Tibial artery (tissue), 4 donors: ENCODE results near the gene SRSF4.
"Not testable (repeated sequence)": the region's sequence is repeated elsewhere in the genome, so short reads cannot be mapped to it uniquely, and the experiment has no call there.

ENCODE experiments used
- DNase-seq, 2 donors: peaks; one replicate each; pipeline ENCODE4 v3.0.0-alpha.2; 2019
- H3K27ac ChIP-seq, 2 donors: fragments of 200-600 bp; sonication (generic) in 1 of 2; 1 replicate in 1 of 2; 2 replicates in 1 of 2; pipeline ENCODE4 v1.5.1; 2018 to 2019; ENCODE audit warnings: mild to moderate bottlenecking in 1 of 2
- H3K27me3 ChIP-seq, 2 donors: fragments of 200-600 bp; sonication (generic) in 1 of 2; one replicate each; pipeline versions ENCODE4 v1.5.1 to v1.6.0; 2016 to 2019
- H3K36me3 ChIP-seq, 3 donors: fragments of 200-600 bp; sonication (generic) in 2 of 3; one replicate each; pipeline ENCODE4 v1.5.1; 2016 to 2019; ENCODE audit warnings: mild to moderate bottlenecking in 2 of 3
- H3K4me1 ChIP-seq, 4 donors: fragments of 200-600 bp; sonication (generic) in 2 of 4; 1 replicate in 3 of 4; 2 replicates in 1 of 4; pipeline ENCODE4 v1.5.1; 2016 to 2019
- H3K4me3 ChIP-seq, 2 donors: fragments of 200-600 bp; sonication (generic) in 1 of 2; 1 replicate in 1 of 2; 2 replicates in 1 of 2; pipeline ENCODE4 v1.5.1; 2018 to 2019; ENCODE audit warnings: mild to moderate bottlenecking in 2 of 2
- H3K9me3 ChIP-seq, 3 donors: fragments of 200-600 bp; sonication (generic) in 1 of 3; one replicate each; pipeline ENCODE4 v1.5.1; 2016 to 2019
- intact Hi-C: fragments of 100-400 bp; cut with DNase I; formaldehyde crosslinking; loops from one replicate; pipeline ENCODE4 v1.15.0; 2023; ENCODE audit warnings: low total_unique reads
- TF ChIP-seq, protein P1 (sequence below), 2 experiments: fragments of 200-600 bp in 1 of 2; fragments of 450-650 bp in 1 of 2; IDR thresholded peaks; one replicate each; pipeline ENCODE4 v1.5.1; 2017 to 2019; ENCODE audit warnings: antibody characterized with exemption in 2 of 2, mild to moderate bottlenecking in 1 of 2, moderate library complexity in 1 of 2

The SRSF4 gene

DNA sequence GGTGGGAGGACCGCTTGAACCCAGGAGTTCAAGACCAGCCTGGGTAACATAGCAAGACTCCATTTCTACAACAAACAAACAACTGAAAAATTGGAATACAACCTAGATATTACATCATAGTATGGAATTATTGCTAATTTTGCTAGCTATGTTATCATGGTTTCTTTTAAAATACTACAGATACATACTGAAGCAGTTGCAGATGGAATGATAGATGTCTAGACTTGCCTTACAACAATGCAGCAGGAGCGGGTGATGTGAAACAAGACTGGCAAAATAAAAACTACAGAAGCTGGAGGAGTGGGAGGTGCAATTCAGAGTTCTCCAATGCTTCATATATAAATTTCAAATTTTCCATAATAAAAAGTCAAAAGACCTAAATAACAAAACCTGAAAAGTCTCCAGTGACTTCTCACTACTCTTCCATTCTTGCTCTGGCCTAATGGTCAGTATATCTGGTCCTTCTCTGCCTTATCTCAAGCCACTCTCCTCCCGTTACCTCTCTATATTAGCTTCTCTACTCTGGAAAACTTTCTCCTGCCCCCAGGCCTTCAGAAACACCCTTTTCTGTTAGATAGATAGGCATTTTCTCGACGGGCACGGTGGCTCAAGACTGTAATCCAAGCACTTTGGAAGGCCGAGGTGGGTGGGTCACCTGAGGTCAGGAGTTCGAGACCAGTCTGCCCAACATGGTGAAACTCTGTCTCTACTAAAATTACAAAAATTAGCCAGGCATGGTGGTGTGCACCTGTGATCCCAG is 29.5 kb downstream of the SRSF4 start:
- Histone ChIP-seq H3K9me3 (no peaks in the 10 kb centered on the region), H3K4me3 (no peak overlapping the region), H3K36me3 (peaks cover 88 to 100% (median 97%) of the 10 kb centered on the region in 3 donors), H3K27ac (no peak overlapping the region), H3K27me3 (no peaks in the 10 kb centered on the region), H3K4me1 (peaks cover 0 to 13% (median 8%) of the 10 kb centered on the region in 4 donors)
- intact Hi-C loops = no loop called here
- TF ChIP-seq, protein P1, sequence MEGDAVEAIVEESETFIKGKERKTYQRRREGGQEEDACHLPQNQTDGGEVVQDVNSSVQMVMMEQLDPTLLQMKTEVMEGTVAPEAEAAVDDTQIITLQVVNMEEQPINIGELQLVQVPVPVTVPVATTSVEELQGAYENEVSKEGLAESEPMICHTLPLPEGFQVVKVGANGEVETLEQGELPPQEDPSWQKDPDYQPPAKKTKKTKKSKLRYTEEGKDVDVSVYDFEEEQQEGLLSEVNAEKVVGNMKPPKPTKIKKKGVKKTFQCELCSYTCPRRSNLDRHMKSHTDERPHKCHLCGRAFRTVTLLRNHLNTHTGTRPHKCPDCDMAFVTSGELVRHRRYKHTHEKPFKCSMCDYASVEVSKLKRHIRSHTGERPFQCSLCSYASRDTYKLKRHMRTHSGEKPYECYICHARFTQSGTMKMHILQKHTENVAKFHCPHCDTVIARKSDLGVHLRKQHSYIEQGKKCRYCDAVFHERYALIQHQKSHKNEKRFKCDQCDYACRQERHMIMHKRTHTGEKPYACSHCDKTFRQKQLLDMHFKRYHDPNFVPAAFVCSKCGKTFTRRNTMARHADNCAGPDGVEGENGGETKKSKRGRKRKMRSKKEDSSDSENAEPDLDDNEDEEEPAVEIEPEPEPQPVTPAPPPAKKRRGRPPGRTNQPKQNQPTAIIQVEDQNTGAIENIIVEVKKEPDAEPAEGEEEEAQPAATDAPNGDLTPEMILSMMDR (IDR thresholded peaks at IDR 0.05) = no peak
- DNase-seq = no peak

DNA sequence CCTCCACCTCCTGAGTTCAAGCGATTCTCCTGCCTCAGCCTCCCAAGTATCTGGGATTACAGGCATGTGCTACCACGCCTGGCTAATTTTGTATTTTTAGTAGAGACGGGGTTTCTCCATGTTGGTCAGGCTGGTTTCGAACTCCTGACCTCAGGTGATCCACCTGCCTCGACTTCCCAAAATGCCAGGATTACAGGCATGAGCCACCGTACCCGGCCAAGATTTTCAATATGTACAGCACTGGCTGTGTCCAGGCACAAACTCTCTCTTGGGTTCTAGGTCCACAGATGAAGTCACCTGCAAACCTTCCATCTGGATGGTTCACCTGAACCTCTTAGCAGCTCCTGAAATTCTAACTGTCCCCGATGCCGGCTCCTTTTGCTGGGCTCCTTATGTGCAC is 31.4 kb downstream of the SRSF4 start:
- H3K27me3 ChIP-seq, intact Hi-C loops, H3K4me1 ChIP-seq, DNase-seq, H3K4me3 ChIP-seq, H3K27ac ChIP-seq, H3K9me3 ChIP-seq: not testable (repeated sequence)
- peaks cover 90 to 100% (median 100%) of the 10 kb centered on the region in 3 donors for H3K36me3 ChIP-seq

DNA sequence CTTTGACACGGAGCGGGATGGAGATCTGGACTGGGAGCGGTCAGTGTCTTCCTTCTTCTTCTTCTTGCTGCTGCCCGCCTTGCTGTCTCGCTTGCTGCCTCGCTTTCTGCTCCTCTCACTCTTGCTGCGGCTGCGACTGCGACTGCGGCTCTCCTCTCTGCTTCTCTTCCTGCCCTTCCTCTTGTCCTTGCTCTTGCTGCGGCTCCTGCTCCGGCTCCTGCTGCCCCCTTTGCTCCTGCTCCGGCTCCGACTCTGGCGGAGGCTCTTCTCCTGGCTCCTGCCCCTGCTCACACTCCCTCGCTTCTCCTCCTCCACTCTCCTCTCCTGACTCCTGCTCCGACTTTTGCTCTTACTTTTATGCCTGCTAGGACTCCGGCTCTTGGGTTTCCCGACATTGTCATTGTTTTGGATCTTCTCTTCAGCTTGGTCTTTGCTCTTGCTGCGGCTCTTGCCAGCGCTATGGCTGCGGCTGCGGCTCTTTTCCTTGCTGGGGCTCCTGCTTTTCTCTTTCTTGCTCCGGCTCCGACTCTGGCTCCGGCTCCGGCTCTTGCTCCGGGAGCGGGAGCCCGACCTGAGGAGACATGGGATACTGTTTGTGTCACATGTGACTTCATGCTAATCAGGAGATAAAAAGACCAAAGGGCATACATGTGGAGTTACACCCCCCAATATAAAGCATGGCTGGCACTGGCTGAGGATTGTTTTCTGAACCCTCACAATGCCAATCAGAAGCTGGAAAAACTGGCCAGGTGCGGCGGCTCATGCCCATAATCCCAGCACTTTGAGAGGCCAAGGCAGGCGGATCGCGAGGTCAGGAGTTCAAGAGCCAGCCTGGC is 32.8 kb downstream of the SRSF4 start:
- no peak for DNase-seq
- no peak overlapping the region for H3K4me3 ChIP-seq
- no peaks in the 10 kb centered on the region for H3K4me1 ChIP-seq
- TF ChIP-seq, protein P1 (IDR thresholded peaks at IDR 0.05) = no peak
- no peak overlapping the region for H3K27ac ChIP-seq
- no peaks in the 10 kb centered on the region for H3K27me3 ChIP-seq
- no peaks in the 10 kb centered on the region for H3K9me3 ChIP-seq
- intact Hi-C loops = no loop called here
- H3K36me3 ChIP-seq = peaks cover 75 to 100% (median 96%) of the 10 kb centered on the region in 3 donors

DNA sequence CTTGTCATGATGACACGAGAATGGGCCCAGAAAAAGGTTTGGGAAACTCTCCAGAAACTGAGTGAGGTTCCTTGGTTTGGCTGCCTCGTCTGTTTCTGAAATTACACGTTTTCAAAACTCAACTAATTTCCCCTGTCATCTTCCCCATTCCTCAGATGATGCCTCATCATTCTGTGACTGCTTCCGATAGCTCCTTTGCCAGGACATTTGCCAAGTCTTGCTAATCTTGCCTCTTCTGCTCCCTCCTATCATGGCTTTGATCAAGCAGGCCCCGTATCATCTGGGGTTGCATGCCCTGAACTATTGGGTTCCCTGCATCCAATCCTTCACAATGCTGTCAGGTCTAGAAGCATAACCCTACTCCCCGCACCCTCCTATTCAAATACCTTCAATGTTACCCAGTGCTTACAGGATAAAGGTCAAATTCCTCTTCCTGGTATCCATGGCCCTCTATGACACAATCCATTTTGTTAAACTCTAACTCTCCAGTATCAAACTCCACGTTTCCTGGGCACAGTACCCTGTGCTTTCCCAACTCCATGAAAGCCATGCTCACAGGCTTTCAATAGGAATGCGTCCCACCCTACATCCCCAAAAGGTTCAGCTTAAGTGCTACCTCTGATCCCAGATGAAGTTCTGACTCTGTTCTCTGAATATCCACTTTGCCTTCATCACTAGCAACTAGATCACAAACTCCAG is 35.8 kb downstream of the SRSF4 start:
- Histone ChIP-seq H3K27ac (no peak overlapping the region), H3K27me3 (no peaks in the 10 kb centered on the region), H3K36me3 (peaks cover 46 to 78% (median 75%) of the 10 kb centered on the region in 3 donors), H3K4me3 (no peak overlapping the region), H3K9me3 (no peaks in the 10 kb centered on the region), H3K4me1 (no peaks in the 10 kb centered on the region)
- intact Hi-C loops = no loop called here
- DNase-seq = no peak
- TF ChIP-seq, protein P1 (IDR thresholded peaks at IDR 0.05) = no peak

DNA sequence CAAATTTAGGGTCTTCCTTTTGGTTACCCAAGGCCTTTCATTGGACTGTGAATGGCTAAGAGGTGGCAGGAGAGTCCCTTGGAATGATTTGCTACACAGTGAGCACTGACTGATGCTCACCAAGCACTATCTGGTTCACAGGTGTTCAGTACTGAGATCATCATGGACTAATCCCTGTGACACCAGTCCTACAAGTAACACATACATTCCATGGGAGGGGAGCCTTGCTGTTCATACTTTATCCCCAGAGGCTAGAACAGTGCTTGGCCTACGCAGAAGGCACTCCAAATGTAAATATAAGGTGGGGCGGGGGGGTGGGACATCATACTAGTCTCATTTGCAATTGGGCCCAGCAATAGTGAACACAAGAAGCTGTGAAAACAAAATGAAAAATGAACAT is 37.5 kb downstream of the SRSF4 start:
- Histone ChIP-seq H3K4me3 (no peak overlapping the region), H3K9me3 (no peaks in the 10 kb centered on the region), H3K36me3 (peaks cover 29 to 60% (median 58%) of the 10 kb centered on the region in 3 donors), H3K27ac (no peak overlapping the region), H3K27me3 (no peaks in the 10 kb centered on the region), H3K4me1 (no peaks in the 10 kb centered on the region)
- TF ChIP-seq, protein P1 (IDR thresholded peaks at IDR 0.05) = no peak
- intact Hi-C loops = no loop called here
- no peak for DNase-seq
